ENCODE measurements around the gene HS2ST1. TPM values are rescaled to one million over a fixed set of nuclear protein-coding genes. Genes with fewer than 3 reads are reported as not detected.
A peak's percentile ranks its signal among the peaks of the same experiment; 100 is the strongest.
"Not testable (repeated sequence)": the region's sequence is repeated elsewhere in the genome, so short reads cannot be mapped to it uniquely, and the experiment has no call there.

Gene HS2ST1
- total RNA-seq, 1 donor from 2014 or later, result 19.0 TPM

- Histone ChIP-seq H3K36me3 (ENCODE audit: control insufficient read depth, insufficient read depth, low read length) (no peaks in the 10 kb centered on the region), H3K27me3 (ENCODE audit: control insufficient read depth, insufficient read depth, low read length) (no peaks in the 10 kb centered on the region), H3K4me3 (ENCODE audit: low read depth, low read length) (no peak overlapping the region)
- no peak for TF ChIP-seq CTCF (IDR thresholded peaks at IDR 0.05; ENCODE audit: insufficient read depth, low read length, severe bottlenecking)
- no peak for FAIRE-seq
- no peak for DNase-seq (ENCODE audit: low read depth)
Observed at GRCh38 chr1:86997538-86997937, 83.1 kb downstream of the HS2ST1 start.

- TF ChIP-seq CTCF (IDR thresholded peaks at IDR 0.05; ENCODE audit: insufficient read depth, low read length, severe bottlenecking), result no peak
- FAIRE-seq, result no peak
- DNase-seq (ENCODE audit: low read depth), result no peak
- Histone ChIP-seq H3K27me3 (ENCODE audit: control insufficient read depth, insufficient read depth, low read length) (no peaks in the 10 kb centered on the region), H3K4me3 (ENCODE audit: low read depth, low read length) (no peak overlapping the region), H3K36me3 (ENCODE audit: control insufficient read depth, insufficient read depth, low read length) (no peaks in the 10 kb centered on the region)
Observed at GRCh38 chr1:86998280-86998679, 83.8 kb downstream of the HS2ST1 start.

GRCh38 chr1:86998727-86999126, 84.3 kb downstream of the HS2ST1 start:
- DNase-seq (ENCODE audit: low read depth) (peak; percentile 70), FAIRE-seq (no peak)
- TF ChIP-seq CTCF (IDR thresholded peaks at IDR 0.05; ENCODE audit: insufficient read depth, low read length, severe bottlenecking), result no peak
- Histone ChIP-seq H3K4me3 (ENCODE audit: low read depth, low read length) (no peak overlapping the region), H3K36me3 (ENCODE audit: control insufficient read depth, insufficient read depth, low read length) (no peaks in the 10 kb centered on the region), H3K27me3 (ENCODE audit: control insufficient read depth, insufficient read depth, low read length) (no peaks in the 10 kb centered on the region)

- Histone ChIP-seq H3K27me3 (ENCODE audit: control insufficient read depth, insufficient read depth, low read length) (no peaks in the 10 kb centered on the region), H3K4me3 (ENCODE audit: low read depth, low read length) (no peak overlapping the region), H3K36me3 (ENCODE audit: control insufficient read depth, insufficient read depth, low read length) (no peaks in the 10 kb centered on the region)
- FAIRE-seq (no peak), DNase-seq (ENCODE audit: low read depth) (no peak)
- no peak for TF ChIP-seq CTCF (IDR thresholded peaks at IDR 0.05; ENCODE audit: insufficient read depth, low read length, severe bottlenecking)
Observed at GRCh38 chr1:87000460-87000859, 86.0 kb downstream of the HS2ST1 start.

- Histone ChIP-seq H3K27me3 (ENCODE audit: control insufficient read depth, insufficient read depth, low read length) (no peaks in the 10 kb centered on the region), H3K4me3 (ENCODE audit: low read depth, low read length) (no peak overlapping the region), H3K36me3 (ENCODE audit: control insufficient read depth, insufficient read depth, low read length) (no peaks in the 10 kb centered on the region)
- FAIRE-seq (no peak), DNase-seq (ENCODE audit: low read depth) (no peak)
- TF ChIP-seq CTCF (IDR thresholded peaks at IDR 0.05; ENCODE audit: insufficient read depth, low read length, severe bottlenecking), result no peak
Observed at GRCh38 chr1:87004857-87005256, 90.4 kb downstream of the HS2ST1 start.

GRCh38 chr1:87007323-87007722, 92.9 kb downstream of the HS2ST1 start:
- Histone ChIP-seq H3K4me3 (ENCODE audit: low read depth, low read length) (no peak overlapping the region), H3K27me3 (ENCODE audit: control insufficient read depth, insufficient read depth, low read length) (no peaks in the 10 kb centered on the region), H3K36me3 (ENCODE audit: control insufficient read depth, insufficient read depth, low read length) (no peaks in the 10 kb centered on the region)
- DNase-seq (ENCODE audit: low read depth), result no peak
- TF ChIP-seq CTCF (IDR thresholded peaks at IDR 0.05; ENCODE audit: insufficient read depth, low read length, severe bottlenecking), result no peak
- FAIRE-seq, result no peak

GRCh38 chr1:87013385-87013784, 99.0 kb downstream of the HS2ST1 start:
- DNase-seq (ENCODE audit: low read depth); H3K4me3 ChIP-seq (ENCODE audit: low read depth, low read length); H3K36me3 ChIP-seq (ENCODE audit: control insufficient read depth, insufficient read depth, low read length); H3K27me3 ChIP-seq (ENCODE audit: control insufficient read depth, insufficient read depth, low read length); FAIRE-seq: not testable (repeated sequence)
